HG03175 (cell line): ENCODE measurements around the gene RPTOR.

Experiments
- ATAC-seq: cut with Tn5 transposase; IDR thresholded peaks from one replicate; pipeline ENCODE4 v1.9.1; 2021; ENCODE audit warnings: mild to moderate bottlenecking, moderate library complexity; ENCODE audit not compliant: unreplicated experiment

Gene RPTOR

DNA sequence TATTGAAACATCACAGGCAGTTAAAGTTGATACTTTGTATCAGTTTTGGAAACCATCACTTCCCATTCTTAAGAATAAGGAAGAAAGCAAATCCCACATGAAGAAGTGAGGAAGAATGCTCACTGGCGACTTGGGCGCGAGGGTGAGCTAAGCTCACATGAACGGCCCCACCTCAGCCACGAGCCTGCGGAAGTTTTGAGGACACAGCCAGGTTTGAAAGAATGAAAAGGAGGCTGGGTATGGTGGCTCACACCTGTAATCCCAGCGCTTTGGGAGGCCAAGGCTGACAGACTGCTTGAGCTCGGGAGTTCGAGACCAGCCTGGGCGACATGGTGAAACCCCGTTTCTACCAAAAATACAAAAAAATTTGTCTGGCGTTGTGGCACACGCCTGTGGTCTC is 336.7 kb downstream of the RPTOR start:
- ATAC-seq = no peak

DNA sequence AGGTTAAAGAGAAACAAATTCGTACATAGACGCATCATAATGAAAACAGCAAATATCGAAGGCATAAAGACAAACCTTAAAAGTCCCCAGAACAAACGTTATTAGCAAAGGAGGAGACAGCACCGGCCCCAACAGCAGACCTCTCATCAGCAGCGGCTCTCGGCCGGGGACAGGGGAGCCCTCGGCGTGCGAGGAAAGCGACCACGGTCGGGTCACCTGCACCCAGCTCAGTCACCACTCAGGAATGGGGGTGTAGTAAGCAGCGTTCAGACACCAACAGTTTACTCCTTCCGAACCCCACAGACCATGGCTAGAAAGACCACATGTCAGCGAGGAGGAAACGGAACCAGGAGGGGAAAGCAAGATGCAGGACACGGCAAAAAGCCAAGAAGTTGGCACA is 337.7 kb downstream of the RPTOR start:
- no peak for ATAC-seq

DNA sequence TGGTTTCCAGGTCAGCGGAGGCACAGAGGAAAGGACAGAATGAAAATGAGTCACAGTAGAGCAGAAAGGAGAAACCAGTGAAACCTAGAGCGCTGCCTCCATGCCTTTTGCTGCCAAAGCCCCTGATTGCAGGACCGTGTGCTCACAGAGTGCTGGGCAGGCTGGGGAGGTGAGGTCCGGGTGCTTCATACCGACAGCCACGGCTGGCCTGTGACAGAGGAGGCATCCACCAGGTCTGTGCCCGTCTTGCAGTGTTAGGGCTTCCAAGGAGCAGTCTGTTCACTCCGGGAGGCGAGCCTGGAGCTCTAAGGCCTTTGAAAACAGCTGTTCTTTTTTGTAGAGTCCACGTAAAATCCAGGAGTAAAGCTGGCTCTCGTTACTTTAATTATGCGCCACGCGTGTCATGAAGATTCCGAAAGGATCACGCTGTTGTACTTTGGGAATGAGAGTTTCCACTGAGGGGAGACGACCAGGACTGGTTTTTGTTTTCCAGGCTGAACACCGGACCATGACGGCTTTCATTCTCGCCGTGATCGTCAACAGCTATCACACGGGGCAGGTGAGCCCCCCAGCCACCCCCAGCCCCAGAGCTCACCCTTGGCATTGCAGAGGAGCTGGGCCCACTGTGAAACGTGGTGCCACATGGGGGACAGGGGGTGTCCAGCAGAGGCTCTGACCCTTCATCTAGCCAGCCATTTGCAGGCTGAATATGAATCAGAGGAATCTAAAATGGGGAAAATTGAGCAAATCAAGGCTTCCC is 338.5 kb downstream of the RPTOR start:
- ATAC-seq = no peak

DNA sequence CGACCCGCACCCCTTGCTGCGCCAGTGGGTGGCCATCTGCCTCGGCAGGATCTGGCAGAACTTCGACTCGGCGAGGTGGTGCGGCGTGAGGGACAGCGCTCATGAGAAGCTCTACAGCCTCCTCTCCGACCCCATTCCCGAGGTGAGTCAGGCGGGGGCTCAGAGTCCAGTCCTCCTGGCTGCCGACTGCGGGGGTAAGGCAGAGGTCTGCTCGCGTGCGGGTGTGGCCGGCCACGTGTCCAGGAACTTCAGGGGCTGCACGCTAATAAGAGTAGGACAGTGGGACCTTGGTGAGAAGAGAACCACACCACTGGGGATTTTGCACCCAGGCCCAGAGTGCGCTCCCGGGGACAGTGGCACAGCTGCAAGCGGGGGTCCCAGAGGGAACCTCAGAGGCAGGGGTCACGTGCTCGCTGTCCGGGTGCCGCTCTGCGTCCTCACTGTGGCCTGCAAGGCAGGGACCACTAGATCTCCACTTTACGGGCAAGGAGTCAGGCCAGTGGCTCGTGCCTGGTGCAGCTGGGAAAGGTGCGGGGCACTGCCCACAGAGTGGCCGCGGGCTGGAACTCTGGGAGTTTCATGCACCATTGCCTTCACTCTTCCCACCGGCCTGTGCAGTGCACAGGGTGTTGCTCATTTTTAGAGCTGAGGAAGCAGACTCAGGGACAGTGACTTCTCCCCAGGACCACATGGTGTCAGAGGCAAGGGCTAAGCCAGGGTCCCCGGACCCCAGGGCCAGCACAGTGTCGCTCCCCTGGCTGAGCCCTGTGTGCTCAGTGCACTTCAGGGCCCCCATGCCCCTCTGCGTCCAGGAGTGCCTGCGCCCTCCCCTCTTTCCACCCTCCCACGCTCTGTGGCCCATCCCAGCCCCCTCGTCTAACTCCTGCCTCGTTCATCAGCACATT is 339.4 kb downstream of the RPTOR start:
- ATAC-seq = no peak

DNA sequence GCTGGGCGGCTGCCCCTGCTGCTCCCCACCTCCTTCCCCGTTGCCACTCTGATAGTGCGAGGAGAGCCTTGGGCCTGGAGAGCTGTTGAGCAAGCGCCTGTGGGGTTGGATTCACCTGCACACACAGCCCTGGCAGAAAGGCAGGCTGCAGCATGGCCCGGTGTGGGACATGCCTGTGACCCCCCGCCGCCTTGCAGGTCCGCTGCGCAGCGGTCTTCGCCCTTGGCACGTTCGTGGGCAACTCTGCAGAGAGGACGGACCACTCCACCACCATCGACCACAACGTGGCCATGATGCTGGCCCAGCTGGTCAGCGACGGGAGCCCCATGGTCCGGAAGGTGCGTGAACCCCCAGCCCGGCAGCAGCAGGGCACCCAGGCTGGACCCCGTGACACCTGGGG is 340.2 kb downstream of the RPTOR start:
- ATAC-seq = no peak

DNA sequence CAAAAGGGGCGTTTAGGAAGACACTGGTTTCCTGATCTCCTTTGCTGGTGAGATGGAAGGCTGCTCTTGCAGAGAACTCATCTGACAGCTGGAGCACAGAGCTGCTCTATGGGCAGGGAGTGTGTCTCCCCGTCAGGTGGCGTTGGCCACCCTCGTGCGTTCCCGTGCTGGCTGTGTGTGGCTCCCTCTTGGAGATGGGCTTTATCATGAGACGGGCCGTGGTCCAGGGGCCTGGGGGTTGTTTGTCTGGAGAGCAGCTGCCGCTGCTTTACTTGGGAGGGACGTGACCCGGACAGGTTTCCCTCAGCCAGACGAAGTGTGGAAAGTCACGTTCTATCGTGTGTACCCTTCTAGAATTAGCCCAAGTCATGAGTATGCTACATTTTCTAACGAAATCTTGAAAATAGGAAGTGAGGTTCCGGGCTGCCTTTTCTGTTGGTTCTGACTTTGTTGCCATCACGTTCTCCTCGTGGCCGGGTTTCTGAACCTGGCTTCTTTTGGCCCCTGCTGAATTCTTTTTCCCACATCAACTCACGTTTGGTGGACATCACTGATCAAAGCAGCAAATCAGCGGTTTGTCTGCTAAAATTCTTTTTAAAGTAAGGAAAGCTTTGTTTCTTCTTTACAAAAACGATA is 341.4 kb downstream of the RPTOR start:
- ATAC-seq = no peak

DNA sequence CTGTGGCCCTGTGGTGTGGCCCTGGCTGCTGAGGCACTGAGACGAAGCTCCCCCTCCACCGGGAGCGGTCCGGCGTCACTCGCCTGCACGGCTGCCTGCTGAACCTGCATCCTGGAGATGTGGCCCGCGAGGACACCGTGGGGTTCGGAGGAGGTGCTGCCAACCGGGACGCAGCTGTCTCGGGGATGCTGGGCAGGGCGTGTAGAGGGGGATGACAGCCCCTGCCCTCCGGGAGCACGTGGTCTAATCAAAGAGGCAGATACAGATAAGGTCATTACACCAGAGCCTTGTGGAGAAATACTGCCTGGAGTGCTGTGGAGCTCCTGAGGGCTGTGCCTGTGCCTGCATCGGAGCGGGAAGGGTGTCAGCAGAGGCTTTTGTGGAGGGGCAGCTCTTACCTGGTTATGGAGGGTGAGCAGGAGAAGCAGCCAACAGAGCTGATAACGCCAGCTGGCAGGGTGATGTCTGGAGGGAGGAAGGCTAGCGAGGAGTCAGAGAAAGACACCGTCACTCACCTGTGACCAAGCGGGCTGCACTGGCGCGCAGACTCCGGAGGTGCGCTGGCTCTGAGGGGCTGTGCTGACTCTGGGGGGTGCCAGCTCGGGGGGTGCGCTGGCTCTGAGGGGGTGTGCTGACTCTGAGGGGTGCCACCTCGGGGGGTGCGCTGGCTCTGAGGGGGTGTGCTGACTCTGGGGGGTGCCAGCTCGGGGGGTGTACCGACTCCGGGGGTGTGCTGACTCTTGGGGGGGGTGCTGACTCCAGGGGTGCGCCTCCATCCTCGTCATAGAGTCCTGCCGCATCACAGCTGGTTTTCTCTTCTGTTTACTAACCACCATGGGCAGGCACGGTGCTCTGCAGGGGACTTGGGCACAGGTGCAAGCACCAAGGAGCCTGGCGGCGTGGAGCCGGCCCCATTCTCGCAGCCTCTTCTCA is 342.3 kb downstream of the RPTOR start:
- ATAC-seq = no peak

DNA sequence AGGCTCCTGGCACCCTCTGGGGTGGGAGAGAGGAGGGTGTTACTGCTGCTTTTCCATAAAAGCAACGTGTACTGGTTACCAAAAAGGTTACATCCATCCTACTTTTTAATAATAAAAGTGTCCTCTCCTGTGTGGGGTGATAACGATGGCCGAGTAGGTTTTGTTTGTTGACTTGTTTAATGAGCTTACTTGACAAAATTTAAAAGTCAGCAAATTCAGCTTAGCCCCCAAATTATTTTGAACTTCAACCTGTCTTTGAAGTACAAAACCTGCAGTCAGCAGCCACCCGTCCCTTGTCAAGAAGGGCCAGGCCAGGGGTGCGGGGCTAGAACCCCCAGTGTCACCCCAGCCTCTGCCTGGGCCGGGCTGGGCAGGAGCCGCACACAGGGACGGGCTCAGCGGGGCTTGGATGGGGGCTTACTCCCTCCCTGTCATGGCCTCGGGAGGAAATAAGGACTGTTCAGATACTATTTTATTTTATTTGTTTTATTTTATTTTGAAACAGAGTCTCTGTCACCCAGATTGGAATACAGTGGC is 343.1 kb downstream of the RPTOR start:
- no peak for ATAC-seq

DNA sequence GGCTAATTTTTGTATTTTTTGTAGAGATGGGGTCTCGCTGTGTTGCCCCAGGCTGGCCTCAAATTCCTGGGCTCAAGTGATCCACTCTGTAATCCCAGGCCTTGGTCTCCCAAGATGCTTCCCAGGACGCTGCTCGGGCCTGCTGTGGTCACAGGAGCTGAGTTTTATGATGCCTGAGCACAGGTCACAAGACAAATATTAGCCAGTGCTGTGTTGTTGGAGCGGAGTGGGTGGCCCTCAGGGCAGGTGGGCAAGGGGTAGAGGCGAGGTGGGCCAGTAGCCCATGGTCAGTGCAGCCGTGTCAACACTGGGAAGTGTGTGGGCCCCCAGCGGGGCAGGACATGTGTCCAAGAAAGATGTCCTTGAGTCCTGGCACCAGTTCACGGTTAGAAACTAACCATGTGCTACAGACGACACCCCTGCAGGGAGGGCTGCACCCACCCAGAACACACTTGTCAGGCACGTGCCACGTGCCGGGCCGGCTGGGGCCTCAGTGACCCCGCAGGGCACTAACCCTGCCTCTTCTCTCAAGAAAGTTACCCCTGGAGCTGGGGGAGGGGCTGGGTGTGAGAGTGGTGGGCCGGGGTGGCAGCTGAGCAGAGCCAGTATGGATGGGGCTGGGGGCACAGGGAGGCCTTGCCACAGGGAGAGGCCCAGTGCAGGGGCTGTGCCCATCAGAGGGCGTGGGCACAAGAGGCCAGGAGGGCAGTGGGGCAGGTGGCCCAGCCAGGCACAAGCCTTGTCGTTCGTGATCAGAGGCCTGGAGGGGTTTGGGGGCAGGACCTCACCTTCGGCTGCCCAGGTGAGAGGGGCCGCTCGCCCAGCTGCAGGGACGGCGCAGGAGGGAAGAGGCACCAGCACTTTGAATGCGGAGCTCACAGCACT is 343.9 kb downstream of the RPTOR start:
- ATAC-seq = no peak

DNA sequence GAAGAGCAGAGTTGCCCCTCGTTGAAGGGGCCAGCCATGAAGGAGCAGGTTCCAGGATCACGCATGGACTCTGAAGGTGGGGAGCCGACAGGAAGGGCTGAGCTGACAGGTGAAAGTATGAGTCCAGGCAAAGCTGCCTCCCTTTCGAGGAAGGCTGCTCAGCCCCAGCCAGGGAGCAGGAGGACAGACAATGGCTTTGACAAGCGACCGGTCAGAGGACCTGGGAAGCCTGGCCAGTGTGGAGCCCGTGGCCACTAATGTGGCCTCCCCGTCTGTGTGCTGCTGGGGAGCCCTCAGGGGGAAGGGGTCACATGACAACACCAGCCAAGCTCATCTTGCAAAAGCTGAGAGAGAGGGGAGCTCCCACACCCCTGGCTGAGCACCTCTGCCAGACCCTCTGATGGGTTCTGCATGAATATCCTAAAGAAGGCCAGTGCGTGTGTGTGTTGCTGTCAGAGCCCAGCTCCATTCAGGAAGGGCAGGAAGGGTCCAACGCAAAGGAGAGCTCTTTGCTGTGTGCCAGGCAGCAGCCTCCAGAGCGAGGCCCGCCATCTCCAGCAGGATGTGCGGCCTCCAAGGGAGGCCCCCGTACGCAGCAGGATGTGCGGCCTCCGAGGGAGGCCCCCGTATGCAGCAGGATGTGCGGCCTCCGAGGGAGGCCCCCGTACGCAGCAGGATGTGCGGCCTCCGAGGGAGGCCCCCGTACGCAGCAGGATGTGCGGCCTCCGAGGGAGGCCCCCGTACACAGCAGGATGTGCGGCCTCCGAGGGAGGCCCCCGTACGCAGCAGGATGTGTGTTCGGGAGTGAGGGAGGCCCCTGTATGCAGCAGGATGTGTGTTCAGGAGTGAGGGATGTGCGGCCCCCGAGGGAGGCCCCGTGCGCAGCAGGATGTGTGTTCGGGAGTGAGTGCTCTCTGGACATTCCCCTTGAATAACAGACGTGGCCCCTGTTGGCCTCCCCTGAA is 344.9 kb downstream of the RPTOR start:
- ATAC-seq = no peak

DNA sequence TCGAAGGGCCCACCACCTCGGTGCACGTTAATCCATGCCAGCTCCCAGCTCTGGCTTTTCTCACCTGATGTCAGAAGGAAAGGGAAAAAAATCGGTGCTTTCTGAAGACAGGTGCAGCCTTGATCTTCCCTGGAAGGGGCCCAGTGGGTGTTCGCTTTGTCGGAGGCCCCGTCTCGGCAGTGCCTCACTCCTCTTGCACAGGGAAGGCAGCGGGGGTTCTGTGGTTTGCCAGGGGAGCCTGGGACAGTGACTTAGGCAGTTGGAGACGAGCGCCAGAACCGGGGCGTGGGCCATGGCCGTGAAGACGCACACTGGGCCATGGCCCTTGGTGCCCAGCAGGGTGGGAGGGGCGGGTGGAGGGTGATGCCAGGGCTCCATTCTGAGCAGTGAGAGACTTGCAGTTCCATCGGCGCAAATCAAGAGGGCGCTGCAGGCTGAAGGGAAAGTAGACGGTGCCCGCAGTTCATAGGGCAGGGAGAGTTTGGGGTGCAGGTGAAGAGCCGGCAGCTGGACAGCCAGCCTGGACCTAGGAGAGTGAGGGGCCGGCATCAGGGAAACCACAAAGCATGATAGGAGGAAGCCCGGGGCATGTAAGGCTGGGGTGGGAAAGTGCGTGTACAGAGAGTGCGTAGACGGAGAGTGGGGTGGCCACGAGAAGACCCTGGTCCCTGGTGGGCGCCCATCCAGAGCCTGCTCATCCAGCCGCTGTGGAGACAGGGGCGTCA is 345.7 kb downstream of the RPTOR start:
- ATAC-seq = no peak

DNA sequence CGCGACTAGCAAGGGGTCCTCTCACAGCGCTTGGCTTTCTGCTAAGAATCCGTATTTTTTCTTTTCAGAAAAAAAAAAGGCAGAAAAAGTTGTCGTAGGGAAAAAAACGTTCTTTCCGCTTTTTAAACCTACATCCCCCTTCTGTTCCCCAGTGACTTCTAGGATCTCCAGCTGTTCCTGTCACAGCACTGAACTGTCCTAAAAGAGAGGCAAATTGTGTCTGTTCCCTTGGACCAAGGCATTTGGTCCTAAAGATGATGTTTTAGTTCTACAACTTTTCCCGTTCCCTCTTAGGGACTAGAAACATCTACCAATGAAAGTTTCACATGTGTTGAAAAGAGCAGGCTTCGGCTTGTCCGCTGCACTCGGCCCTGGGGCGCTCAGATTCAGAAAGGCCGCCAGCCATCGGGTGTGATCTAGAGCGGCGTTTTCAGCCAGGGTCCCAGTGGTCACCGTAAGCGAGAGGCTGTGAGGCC is 346.3 kb downstream of the RPTOR start:
- no peak for ATAC-seq

DNA sequence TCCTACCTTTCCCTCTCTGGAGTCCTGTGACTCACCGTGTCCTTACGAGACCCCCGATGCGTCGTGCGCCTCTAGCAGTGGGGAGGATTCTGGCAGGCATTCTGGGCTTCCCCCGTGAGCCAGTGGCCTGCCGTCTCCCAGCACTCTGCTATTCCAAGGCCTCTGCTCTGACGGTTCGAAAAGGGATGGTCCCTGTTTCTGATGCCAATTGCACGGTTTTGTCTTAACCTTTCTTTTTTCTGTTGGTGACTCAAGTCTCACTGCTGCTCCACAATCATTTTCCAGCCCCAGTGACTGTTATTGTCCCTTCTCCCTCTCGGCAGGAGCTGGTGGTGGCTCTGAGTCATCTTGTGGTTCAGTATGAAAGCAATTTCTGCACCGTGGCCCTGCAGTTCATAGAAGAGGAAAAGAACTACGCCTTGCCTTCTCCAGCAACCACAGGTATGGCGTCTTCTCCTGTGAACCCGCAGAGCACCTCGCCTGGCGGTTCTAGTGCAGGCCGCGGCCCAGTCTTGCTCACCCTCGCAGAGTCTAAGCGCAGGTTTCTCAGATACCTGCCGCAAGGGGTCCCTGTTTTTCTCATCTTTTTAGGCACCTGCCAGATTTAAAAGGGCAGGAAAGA is 346.9 kb downstream of the RPTOR start:
- ATAC-seq = peak; percentile 49

DNA sequence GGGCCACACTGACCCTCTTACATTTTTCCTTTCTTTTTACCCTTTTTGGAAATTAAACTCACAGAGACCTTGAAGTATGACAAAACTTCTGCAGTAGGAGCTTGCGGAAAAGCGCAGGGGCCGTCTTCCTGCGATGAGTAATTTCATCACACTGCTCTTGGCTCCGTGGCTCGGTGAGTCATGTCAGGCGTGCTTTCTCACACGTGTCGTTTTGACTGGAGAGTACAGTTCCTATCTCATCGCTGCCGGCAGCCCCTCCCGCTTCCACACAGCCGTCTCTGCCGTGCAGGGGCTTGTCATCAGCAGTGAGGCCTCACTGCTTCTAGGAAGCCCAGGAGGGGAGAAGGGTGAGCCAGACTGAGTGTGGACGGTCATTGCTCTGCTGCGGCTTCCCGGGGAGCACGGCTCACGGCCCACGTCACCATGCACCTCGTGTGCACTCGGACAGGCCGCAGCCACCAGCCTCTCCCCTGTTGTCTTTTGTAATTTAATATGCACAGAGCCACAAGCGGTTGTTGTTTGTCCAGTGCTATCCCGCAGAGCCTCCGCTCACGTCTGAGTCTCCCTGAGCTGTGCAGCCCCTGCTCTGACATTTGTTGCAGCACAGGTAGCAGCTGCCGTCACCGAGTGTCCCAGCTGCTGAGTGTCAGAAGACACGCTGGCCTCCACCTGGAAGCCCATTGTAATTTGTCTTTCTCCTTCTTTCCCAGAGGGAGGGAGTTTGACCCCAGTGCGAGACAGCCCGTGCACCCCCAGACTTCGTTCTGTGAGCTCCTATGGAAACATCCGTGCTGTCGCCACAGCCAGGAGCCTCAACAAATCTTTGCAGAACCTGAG is 347.6 kb downstream of the RPTOR start:
- peak; percentile 70 for ATAC-seq

DNA sequence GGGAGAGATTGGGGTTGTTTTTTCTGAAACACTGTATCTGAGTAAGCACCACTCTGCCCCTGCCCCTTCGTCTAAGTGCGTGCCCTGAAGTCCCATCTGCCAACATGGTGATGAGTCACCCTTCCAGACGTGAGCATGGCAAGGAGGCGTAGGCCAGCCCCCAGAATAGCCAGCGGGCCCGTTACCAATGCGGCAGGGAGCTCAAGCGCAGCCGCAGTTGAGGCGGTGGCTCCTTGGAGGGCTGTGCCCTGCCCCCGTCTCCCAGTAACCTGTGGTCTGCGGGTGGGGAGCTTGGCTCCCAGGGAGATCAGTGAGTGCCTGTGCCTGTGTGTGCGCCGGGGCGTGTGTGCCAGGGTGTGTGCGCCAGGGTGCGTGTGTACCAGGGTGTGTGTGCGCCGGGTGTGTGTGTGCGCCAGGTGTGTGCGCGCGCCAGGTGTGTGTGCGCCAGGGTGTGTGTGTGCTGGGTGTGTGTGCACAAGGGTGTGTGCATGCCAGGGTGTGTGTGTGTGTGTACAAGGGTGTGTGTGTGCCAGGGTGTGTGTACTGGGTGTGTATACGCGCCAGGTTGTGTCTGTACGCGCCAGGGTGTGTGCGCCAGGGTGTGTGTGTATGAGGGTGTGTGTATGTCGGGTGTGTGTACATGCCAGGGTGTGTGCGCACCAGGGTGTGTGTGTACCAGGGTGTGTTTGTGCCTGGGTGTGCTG is 348.4 kb downstream of the RPTOR start:
- no peak for ATAC-seq
